Measurements from ENCODE around the gene GUCY1B1. TPM values are rescaled to one million over a fixed set of nuclear protein-coding genes. Genes with fewer than 3 reads are reported as not detected.

The GUCY1B1 gene
- total and polyA plus RNA-seq, 3 donors from 2014 or later = 4.3 to 7.6 (median 4.7) TPM

DNA sequence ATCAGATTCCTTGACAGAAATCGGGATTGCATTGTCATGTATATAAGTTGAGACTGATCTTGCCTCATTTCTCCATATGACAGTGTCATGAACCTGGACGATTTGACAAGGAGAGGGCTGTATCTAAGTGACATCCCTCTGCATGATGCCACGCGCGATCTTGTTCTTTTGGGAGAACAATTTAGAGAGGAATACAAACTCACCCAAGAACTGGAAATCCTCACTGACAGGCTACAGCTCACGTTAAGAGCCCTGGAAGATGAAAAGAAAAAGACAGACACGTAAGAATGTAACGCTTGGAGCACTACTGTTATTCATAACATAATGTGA lies 40.9 kb downstream of the GUCY1B1 start:
- TF ChIP-seq, protein P1, sequence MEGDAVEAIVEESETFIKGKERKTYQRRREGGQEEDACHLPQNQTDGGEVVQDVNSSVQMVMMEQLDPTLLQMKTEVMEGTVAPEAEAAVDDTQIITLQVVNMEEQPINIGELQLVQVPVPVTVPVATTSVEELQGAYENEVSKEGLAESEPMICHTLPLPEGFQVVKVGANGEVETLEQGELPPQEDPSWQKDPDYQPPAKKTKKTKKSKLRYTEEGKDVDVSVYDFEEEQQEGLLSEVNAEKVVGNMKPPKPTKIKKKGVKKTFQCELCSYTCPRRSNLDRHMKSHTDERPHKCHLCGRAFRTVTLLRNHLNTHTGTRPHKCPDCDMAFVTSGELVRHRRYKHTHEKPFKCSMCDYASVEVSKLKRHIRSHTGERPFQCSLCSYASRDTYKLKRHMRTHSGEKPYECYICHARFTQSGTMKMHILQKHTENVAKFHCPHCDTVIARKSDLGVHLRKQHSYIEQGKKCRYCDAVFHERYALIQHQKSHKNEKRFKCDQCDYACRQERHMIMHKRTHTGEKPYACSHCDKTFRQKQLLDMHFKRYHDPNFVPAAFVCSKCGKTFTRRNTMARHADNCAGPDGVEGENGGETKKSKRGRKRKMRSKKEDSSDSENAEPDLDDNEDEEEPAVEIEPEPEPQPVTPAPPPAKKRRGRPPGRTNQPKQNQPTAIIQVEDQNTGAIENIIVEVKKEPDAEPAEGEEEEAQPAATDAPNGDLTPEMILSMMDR (IDR thresholded peaks at IDR 0.05) = no peak
- TF ChIP-seq POLR2A (IDR thresholded peaks at IDR 0.05) = no peak
- 87 to 92% methylated on average over 8 of the region's 8 CpGs for WGBS, 2 donors
- no peaks in the 10 kb centered on the region for H3K9me3 ChIP-seq
- no peaks in the 10 kb centered on the region for H3K36me3 ChIP-seq (ENCODE audit: low read depth, missing control alignments)
- H3K27me3 ChIP-seq = no peaks in the 10 kb centered on the region
- DNase-seq = no peak
- H3K4me1 ChIP-seq = no peaks in the 10 kb centered on the region
- H3K4me3 ChIP-seq = no peak overlapping the region
- H3K27ac ChIP-seq = no peak overlapping the region
- intact Hi-C loops (cut with DNase I; ENCODE audit: low total_unique reads) = no loop called here

DNA sequence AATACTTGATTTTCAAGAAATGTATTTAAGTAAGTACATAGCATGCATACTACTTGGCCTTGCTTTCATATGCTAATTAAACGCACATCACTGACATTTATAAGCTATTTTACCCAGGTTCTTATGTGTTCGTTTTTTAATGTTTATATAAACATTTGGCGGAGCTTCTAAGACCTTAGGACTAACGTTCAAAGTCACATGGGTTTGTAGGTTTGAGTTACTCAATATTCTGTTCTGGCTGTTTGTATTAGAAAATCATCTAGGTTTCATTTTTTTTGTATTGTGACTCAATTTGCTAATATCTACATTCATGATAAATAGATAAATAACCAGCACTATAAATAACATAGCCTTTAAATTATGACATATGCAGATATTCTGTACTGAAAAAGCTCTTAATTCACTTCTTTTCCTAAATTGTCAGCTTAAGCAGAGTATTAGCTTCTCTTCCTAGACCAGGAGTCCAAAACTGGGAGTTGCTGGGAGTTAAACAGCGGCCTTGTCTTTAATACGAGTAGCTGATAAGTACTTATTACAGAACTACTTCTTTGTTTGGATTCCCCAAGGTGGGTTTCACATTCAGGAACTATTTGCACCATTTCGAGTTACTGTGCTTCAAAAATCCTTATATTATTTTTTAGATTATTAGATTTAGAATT lies 42.0 kb downstream of the GUCY1B1 start:
- H3K36me3 ChIP-seq (ENCODE audit: low read depth, missing control alignments) = no peaks in the 10 kb centered on the region
- TF ChIP-seq POLR2A (IDR thresholded peaks at IDR 0.05) = no peak
- TF ChIP-seq, protein P1 (IDR thresholded peaks at IDR 0.05) = no peak
- no peaks in the 10 kb centered on the region for H3K27me3 ChIP-seq
- DNase-seq = no peak
- H3K27ac ChIP-seq = no peak overlapping the region
- no peak overlapping the region for H3K4me3 ChIP-seq
- no peaks in the 10 kb centered on the region for H3K4me1 ChIP-seq
- intact Hi-C loops (cut with DNase I; ENCODE audit: low total_unique reads) = no loop called here
- WGBS, 2 donors = 79 to 82% methylated on average over 7 of the region's 7 CpGs
- no peaks in the 10 kb centered on the region for H3K9me3 ChIP-seq

DNA sequence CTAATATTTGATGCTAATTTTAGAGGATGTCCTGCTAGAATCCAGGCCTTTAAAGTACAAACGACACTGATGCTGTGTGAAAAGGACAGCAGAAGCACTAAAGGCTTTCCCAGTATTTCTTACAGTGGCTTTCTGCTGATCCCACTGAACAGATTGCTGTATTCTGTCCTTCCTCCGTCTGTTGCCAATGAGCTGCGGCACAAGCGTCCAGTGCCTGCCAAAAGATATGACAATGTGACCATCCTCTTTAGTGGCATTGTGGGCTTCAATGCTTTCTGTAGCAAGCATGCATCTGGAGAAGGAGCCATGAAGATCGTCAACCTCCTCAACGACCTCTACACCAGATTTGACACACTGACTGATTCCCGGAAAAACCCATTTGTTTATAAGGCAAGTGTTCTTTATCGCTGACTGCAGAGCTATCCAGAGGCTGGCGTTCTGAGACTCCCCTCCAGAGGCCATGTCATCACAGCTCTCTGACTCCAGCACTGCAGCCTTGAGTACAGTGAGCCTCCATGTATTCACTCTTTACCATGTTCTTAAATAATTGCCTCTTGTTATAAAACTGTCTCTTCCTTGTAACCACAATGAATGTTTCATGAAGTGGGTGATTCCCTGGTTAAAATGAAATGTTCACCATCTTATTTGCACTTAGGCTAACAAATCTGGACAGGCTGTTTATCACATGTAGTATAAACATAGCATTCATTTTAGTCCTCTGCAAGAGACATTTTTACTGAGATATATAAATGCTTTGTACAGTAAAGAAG lies 43.6 kb downstream of the GUCY1B1 start:
- TF ChIP-seq, protein P1 (IDR thresholded peaks at IDR 0.05) = no peak
- no peak for TF ChIP-seq POLR2A (IDR thresholded peaks at IDR 0.05)
- intact Hi-C loops (cut with DNase I; ENCODE audit: low total_unique reads) = no loop called here
- H3K4me3 ChIP-seq = no peak overlapping the region
- H3K27me3 ChIP-seq = no peaks in the 10 kb centered on the region
- no peak overlapping the region for H3K27ac ChIP-seq
- H3K4me1 ChIP-seq = no peaks in the 10 kb centered on the region
- WGBS, 2 donors = 88 to 91% methylated on average over 9 of the region's 9 CpGs
- no peaks in the 10 kb centered on the region for H3K9me3 ChIP-seq
- no peaks in the 10 kb centered on the region for H3K36me3 ChIP-seq (ENCODE audit: low read depth, missing control alignments)
- no peak for DNase-seq

DNA sequence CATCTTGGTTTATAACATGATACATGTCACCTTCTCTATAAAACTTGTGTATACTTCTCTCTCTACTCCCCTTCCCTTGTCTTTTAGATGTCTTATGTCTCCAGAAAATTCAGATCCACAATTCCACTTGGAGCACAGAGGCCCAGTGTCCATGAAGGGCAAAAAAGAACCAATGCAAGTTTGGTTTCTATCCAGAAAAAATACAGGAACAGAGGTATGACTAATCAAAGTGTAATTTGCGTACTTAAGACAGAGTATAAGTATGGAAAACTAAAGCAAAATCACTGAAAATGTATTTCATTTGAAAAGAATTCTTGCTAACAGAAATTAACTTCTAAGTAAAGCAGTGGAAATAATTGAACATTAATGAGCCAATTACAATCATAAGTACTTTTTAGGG lies 46.2 kb downstream of the GUCY1B1 start:
- Histone ChIP-seq H3K27ac (no peak overlapping the region), H3K4me1 (no peaks in the 10 kb centered on the region), H3K4me3 (no peak overlapping the region), H3K27me3 (no peaks in the 10 kb centered on the region), H3K36me3 (ENCODE audit: low read depth, missing control alignments) (no peaks in the 10 kb centered on the region), H3K9me3 (no peaks in the 10 kb centered on the region)
- WGBS, 2 donors = 94% methylated on average over 1 of the region's 1 CpG
- TF ChIP-seq, protein P1 (IDR thresholded peaks at IDR 0.05) = no peak
- TF ChIP-seq POLR2A (IDR thresholded peaks at IDR 0.05) = no peak
- DNase-seq = no peak
- intact Hi-C loops (cut with DNase I; ENCODE audit: low total_unique reads) = no loop called here

Measured in testis (tissue), 3 donors.